ENCODE data around the gene DNAL1.
A peak's percentile ranks its signal among the peaks of the same experiment; 100 is the strongest.

Gene DNAL1, protein sequence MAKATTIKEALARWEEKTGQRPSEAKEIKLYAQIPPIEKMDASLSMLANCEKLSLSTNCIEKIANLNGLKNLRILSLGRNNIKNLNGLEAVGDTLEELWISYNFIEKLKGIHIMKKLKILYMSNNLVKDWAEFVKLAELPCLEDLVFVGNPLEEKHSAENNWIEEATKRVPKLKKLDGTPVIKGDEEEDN

DNA sequence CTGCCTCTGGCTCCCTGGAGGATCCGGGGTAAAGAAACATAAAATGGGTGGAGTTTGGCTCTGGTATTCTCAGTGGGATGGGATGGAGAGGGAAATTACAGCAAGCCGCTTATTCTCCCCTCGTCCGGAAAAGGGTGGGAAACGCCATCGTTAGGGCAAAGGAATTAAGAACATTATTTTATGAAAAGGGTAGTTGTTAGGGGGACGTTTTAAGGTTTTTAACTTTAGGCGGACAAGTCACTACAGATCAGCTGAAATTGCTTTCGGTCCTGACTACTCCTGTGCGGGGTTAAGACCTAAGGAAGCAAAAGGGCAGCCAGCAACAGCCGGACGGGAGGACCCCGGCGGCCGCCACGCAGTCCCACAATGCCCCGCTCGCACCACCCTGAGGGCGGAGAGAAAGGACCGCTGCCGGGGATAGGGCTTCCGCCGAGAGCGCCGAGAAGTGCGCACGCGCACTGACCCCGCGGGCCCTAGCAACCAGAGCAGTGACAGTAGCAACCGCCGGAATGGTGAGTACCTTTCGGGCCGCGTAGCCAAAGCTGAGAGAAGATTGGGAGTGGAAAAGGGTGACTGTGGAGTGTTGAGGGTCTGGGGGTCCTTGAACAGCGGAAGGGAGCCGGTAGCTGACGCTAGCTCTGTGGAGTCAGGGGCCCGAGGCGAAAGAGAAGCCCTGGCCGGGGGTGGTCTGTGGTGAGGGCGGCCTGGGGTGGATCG is at the start of gene DNAL1:
Gene DNAL1, plus strand, starts transcription at position 456 of the 717 bp plus-strand sequence. Its CDS starts 54 bp downstream, at position 510.
- DNase-seq: peak; percentile 88
- in situ Hi-C loops (cut with HindIII; ENCODE audit: low pct_ligation_motif_present, low pct_unique_long_range_greater_than_20kb, low sequenced_read_pairs): no loop called here

DNA sequence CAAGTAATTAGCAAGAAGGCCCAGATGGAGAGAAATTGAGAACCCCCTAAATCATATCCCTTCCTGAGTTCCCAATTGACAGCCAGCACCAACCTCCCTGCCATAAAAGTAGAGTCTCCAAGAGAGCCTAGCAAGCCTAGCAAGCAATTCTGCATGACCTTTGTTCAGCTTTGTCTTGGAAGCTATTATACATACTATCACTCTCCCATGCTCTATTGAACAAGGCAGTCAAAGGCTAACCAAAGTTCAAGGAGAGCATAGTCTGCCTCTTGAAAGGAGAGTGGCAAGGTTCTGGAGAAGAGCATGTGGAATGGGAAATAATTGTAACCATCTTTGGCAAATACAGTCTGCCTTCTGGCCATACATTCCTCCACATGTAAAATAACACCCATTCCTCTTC is 45.3 kb upstream of the DNAL1 start:
- no peak for DNase-seq
- in situ Hi-C loops (cut with HindIII; ENCODE audit: low pct_ligation_motif_present, low pct_unique_long_range_greater_than_20kb, low sequenced_read_pairs): no loop called here

DNA sequence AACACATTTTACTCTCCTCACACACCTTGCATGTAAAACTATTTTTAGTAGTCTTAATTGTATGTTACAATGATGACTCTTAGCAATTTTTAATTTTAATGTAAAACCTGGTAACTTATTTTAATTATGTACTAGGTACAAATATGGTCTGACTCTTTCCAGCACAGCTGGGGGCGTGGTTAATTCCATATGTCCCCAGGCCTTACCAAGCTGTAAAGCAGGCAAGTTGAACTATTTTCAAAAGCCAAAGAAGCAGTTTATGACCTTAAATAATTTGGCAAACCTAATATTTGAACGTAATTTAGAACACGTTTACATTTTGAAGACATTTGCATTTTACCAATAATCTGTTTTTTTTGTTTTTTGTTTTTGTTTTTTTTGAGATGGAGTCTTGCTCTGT is 41.8 kb upstream of the DNAL1 start:
- in situ Hi-C loops (cut with HindIII; ENCODE audit: low pct_ligation_motif_present, low pct_unique_long_range_greater_than_20kb, low sequenced_read_pairs): no loop called here
- no peak for DNase-seq

DNA sequence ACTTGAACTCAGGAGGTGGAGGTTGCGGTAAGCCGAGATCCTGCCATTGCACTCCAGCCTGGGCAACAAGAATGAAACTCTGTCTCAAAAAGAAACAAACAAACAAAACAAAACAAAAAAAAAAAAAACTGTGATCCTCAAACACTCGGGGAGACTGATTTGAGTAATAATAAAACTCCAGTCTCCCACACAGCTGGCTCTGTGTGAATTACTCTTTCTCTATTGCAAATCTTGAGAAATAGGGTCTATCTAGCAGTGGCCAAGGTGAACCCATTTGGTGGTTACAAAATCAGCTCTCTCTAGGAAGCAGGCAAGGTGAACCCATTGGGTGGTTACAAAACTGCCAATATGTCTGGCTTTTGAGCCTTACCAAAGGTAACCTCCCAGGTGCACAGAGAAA is 38.5 kb upstream of the DNAL1 start:
- in situ Hi-C loops (cut with HindIII; ENCODE audit: low pct_ligation_motif_present, low pct_unique_long_range_greater_than_20kb, low sequenced_read_pairs): no loop called here
- no peak for DNase-seq

DNA sequence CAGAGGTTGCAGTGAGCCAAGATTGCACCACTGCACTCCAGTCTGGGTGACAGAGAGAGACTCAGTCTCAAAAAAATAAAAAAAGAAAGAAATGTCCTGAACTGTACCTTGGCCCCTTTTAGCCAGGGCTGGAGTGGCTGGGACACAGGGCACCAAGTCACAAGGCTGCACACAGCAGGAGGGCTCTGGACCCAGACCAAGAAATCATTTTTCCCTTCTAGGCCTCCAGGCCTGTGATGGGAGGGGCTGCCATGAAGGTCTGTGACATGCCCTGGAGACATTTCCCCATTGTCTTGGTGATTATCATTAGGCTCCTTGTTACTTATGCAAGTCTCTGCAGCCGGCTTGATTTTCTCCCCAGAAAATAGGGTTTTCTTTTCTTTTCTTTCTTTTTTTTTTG is 37.5 kb upstream of the DNAL1 start:
- DNase-seq: no peak
- in situ Hi-C loops (cut with HindIII; ENCODE audit: low pct_ligation_motif_present, low pct_unique_long_range_greater_than_20kb, low sequenced_read_pairs): no loop called here

DNA sequence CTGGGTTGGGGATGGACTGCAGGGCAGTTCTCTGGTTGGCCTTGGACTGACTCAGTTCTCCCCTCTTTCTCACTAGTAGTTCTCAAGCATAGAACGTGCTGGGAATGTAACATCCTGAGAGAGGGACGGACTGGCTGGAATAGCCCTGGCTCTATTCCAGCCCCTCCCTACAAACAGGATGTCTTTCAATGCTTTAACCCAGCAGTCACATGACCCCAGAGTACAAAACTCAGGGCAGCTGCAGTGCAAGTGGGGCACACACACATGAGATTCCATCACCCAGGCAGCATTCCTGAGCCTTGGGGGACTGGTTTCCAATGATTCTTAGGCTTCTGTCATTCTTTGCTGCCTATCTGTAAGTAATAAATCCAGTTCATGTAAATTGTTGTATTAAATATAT is 34.1 kb upstream of the DNAL1 start:
- in situ Hi-C loops (cut with HindIII; ENCODE audit: low pct_ligation_motif_present, low pct_unique_long_range_greater_than_20kb, low sequenced_read_pairs): no loop called here
- DNase-seq: no peak

DNA sequence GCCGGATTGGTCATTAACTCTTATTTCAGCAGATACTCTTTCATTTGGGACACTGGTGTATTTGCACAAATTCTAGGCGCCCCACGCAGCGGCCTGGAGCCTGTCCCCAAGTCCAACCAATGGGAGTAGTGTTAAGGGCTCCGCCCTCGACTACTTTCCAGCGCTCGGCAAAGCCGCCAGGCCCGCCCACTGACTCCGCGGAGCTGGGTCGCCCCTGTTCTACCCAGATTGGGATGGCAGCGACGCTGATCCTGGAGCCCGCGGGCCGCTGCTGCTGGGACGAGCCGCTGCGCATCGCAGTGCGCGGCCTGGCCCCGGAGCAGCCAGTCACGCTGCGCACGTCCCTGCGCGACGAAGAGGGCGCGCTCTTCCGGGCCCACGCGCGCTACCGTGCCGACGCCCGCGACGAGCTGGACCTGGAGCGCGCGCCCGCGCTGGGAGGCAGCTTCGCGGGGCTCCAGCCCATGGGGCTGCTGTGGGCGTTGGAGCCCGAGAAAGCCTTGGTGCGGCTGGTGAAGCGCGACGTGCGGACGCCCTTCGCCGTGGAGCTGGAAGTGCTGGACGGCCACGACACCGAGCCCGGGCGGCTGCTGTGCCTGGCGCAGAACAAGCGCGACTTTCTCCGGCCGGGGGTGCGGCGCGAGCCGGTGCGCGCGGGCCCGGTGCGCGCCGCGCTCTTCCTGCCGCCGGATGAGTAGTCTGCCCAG is 32.3 kb upstream of the DNAL1 start, which contains the start of gene ACOT6:
Gene ACOT6, plus strand, starts transcription at position 179 of the 707 bp plus-strand sequence. Its CDS starts 55 bp downstream, at position 234.
- in situ Hi-C loops (cut with HindIII; ENCODE audit: low pct_ligation_motif_present, low pct_unique_long_range_greater_than_20kb, low sequenced_read_pairs): no loop called here
- peak; percentile 61 for DNase-seq

DNA sequence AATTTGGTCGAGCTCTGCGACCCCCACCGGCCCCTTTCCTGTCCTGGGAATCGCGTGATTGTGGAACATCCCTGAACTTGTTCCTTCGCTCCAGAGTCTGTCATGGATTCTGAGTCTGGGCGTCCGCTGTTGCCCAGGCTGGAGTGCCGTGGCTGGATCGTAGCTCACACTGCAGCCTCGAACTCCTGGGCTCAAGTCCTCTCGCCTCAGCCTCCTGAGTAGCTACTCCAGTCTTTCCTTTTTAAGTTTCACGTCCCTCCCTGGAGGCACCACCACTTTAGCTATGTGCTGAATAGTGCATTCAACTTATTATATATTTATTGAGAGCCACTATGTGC is 31.8 kb upstream of the DNAL1 start:
- no peak for DNase-seq
- in situ Hi-C loops (cut with HindIII; ENCODE audit: low pct_ligation_motif_present, low pct_unique_long_range_greater_than_20kb, low sequenced_read_pairs): no loop called here

DNA sequence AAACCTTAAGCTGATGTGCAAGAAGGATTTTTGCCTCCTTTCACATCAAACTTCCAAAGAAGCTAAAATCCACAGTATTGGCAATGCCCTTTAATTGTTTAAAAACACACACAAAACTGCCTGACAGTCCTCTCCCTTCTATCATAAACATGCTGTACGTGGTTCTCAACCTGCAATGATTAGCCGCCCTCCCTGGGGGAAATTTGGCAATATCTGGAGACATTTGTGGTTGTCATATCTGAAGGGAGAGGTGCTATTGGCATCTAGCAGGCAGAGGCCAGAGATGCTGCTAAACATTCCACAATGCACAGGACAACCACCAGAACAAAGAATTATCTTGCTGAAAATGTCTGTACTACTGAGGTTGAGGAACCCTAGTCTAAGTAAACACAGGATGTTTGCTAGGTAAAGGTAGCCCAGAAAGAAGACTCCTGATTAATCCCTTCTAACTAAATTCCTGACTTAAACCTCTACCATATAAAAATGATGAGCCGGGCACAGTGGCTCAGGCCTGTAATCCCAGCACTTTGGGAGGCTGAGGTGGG is 31.3 kb upstream of the DNAL1 start:
- no peak for DNase-seq
- in situ Hi-C loops (cut with HindIII; ENCODE audit: low pct_ligation_motif_present, low pct_unique_long_range_greater_than_20kb, low sequenced_read_pairs): no loop called here

DNA sequence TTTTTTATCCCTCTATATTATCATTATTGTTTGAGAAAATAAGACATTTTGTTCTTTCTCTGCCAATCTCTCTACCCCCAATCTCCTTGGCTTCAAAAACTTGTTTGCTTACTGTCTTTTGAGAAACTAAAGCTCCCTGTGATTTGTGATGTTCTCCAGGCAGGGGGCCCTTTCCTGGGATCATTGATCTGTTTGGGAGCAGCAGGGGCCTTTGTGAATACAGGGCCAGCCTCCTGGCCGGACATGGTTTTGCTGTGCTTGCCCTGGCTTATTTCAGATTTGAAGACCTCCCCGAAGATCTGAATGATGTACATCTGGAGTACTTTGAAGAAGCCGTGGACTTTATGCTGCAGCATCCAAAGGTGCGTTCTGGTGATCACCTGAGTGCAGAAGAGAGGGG is 28.0 kb upstream of the DNAL1 start:
- no peak for DNase-seq
- in situ Hi-C loops (cut with HindIII; ENCODE audit: low pct_ligation_motif_present, low pct_unique_long_range_greater_than_20kb, low sequenced_read_pairs): no loop called here

DNA sequence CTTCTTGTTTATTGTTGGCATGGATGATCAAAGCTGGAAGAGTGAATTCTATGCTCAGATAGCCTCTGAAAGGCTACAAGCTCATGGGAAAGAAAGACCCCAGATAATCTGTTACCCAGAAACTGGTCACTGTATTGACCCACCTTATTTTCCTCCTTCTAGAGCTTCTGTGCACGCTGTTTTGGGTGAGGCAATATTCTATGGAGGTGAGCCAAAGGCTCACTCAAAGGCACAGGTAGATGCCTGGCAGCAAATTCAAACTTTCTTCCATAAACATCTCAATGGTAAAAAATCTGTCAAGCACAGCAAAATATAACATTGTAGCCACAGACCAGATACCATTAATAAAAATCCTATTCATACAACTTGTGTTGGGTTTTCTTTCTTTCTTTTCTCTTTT is 25.3 kb upstream of the DNAL1 start:
- DNase-seq: no peak
- in situ Hi-C loops (cut with HindIII; ENCODE audit: low pct_ligation_motif_present, low pct_unique_long_range_greater_than_20kb, low sequenced_read_pairs): no loop called here

DNA sequence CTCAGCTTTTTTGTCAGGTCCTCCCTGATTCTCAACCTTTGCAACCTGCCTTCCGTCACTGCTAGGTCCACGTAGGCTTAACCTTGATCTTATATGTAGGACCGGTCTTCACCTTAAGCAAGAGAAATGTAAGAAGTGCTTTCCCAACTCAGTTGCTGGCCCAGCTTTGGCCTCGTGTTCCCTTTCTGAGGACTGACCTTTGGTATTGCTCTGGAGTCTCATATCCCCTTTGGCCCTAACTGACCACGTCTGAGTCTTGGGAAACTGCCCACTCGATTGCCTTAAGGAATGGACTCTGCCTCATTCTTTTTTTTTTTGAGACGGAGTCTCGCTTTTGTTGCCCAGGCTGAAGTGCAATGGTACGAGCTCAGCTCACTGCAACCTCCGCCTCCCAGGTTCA is 24.5 kb upstream of the DNAL1 start:
- no peak for DNase-seq
- in situ Hi-C loops (cut with HindIII; ENCODE audit: low pct_ligation_motif_present, low pct_unique_long_range_greater_than_20kb, low sequenced_read_pairs): no loop called here

DNA sequence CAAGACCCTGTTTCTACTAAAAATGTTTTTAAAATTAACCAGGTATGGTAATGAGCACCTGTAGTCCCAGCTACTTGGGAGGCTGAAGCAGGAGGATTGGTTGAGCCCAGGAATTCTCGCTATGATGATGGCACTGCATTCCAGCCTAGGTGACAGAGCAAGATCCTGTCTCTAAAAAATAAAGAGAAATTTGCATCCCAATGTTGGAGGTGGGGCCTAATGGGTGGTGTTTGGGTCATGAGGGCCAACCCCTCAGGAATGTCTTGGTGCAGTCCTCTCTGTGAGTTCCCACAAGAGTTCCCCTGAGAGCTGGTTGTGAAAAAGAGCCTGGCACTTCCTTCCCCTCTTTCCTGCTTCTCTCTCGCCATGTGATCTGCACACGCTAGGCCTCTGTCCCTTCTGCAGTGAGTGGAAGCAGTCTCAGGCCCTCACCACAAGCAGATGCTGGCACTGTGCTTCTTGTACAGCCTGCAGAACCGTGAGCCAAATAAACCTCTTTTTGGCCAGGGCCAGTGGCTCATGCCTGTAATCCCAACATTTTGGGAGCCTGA is 21.2 kb upstream of the DNAL1 start:
- in situ Hi-C loops (cut with HindIII; ENCODE audit: low pct_ligation_motif_present, low pct_unique_long_range_greater_than_20kb, low sequenced_read_pairs): no loop called here

DNA sequence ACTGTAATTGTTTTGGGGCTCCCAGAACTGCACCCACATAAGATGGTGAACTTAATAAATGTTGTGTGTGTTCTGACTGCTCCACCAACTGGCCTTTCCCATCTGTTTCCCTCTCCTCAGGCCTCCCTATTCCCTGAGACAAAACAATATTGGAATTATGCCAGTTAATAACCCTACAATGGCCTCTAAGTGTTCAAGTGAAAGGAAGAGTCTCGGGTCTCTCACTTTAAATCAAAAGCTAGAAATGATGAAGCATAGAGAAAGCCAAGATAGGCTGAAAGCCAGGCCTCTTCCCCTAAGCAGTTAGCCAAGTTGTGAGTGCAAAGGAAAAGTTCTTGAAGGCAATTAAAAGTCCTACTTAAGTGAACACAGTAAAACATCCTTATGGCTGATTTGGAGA is 19.1 kb upstream of the DNAL1 start:
- in situ Hi-C loops (cut with HindIII; ENCODE audit: low pct_ligation_motif_present, low pct_unique_long_range_greater_than_20kb, low sequenced_read_pairs): no loop called here
- no peak for DNase-seq

More for the DNA sequence above, 21.2 kb upstream of the DNAL1 start:
- no peak for DNase-seq

DNA sequence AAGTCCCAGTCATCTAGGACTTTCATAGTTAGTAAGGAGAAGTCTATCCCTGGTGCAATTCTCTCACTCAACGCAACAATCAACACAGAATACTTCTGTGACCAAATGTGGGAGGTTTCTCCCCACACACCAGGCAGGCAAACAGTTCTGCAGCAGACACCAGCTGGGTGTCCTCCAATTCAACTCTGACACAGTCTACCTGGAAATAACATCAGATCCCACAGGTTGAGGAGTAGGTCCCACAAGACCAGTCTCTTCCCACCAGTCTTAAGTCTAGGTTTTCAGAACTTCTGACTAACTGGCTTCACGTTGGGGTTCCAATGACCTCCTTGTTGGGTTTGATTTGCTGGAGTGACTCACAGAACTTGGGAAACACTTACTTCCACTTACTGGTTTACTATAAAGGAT is 17.6 kb upstream of the DNAL1 start:
- in situ Hi-C loops (cut with HindIII; ENCODE audit: low pct_ligation_motif_present, low pct_unique_long_range_greater_than_20kb, low sequenced_read_pairs): no loop called here
- DNase-seq: no peak

DNA sequence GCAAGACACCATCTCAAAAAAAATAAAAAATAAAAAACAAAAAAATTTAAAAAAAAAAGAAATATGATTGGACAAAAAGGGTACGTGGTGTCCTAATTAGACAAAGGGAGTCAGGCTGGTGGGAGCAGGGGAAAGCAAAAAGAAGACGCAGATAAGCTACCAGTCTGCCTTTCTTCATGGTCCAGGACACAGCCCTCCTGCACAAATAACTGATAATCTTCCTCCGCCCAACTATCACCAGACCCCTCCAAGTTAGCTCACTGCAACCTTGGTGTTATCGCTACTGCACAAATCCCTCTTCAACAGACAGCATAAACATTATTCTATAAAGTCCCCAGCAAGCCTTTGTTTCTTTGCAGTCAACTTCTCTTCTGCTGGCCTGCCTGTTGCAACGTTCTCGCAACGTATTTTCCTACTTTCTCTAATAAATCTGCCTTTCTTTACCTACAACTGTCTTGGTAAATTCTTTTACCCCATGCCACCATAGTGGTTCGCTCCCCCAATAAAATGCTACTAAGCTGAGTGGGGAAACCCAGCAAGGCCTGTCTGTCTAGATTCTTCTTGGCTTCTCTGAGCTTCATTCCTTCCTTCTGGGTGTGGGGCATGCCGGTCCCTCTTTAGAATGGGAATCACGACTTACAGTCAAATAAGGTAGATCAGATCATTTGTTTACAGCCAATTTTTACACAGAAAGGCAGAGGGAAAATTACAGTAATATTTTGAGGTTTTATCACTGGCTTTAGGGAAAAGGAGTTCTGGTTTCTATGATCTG is 14.6 kb upstream of the DNAL1 start:
- DNase-seq: no peak
- in situ Hi-C loops (cut with HindIII; ENCODE audit: low pct_ligation_motif_present, low pct_unique_long_range_greater_than_20kb, low sequenced_read_pairs): no loop called here

DNA sequence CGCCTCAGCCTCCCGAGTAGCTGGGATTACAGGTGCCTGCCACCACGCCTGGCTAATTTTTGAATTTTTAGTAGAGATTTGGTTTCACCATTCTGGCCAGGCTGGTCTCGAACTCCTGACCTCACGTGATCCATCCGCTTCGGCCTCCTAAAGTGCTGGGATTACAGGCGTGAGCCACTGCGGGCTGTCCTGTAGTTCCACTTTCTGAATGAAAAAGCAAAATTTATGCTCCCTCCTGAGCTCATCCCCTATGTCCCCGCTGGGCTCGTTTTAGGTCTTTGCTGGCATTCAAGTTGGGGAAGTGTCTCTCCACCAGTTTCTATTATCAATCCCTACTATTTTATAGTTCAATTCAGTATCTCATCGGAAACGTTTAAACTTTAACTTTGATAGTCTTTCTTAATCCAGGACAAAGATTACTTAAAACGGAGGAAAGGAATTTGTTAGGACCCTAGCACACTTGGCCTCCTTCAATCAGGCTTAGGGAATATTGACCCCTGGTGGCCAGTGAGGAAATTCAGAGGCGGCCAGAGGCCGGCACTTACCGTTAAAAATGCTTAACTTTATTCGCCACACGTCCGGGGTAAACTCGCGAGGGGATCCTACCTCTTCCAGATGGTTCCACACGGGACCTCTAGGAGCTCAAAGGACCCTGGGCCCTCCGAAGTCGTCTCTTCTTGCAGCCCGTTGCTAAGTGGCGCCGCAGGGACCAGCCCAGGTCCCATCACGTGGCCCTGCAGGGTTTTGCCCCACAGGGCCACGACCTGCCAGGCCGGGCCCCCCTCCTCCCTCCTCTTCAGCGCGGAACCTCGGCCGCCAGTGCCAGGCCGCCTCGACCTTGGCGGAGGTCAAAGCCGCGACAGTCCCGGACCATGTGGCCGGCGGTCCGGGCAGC is 11.4 kb upstream of the DNAL1 start:
- in situ Hi-C loops (cut with HindIII; ENCODE audit: low pct_ligation_motif_present, low pct_unique_long_range_greater_than_20kb, low sequenced_read_pairs): no loop called here
- DNase-seq: peak; percentile 75

All from ACHN (cell line).